DOHH2 (cell line): ENCODE measurements around the gene GCNT2.

Experiments
- CTCF ChIP-seq: fragments of 200-600 bp; sonication (generic); IDR thresholded peaks from one replicate; pipeline ENCODE4 v1.5.1; 2014; ENCODE audit warnings: antibody characterized with exemption, mild to moderate bottlenecking, low read depth, low read length; ENCODE audit not compliant: poor library complexity, severe bottlenecking
- EZH2phosphoT487 ChIP-seq: fragments of 200-600 bp; sonication (generic); IDR thresholded peaks from 2 replicates; pipeline ENCODE4 v1.6.1; 2017; ENCODE audit warnings: borderline replicate concordance, mild to moderate bottlenecking, antibody characterized with exemption, low read length, moderate library complexity, mixed read lengths

- TF ChIP-seq CTCF (no peak), EZH2phosphoT487 (no peak)
These were observed 65.2 kb downstream of the GCNT2 start for GRCh38 chr6:10586302-10586701.
